ENCODE measurements around the gene FLVCR1.

GRCh38 chr1:212856755-212857154 is 1.3 kb upstream of the FLVCR1 start:
- TF ChIP-seq POLR2A (IDR thresholded peaks at IDR 0.05) = no peak
- TF ChIP-seq, protein P1, sequence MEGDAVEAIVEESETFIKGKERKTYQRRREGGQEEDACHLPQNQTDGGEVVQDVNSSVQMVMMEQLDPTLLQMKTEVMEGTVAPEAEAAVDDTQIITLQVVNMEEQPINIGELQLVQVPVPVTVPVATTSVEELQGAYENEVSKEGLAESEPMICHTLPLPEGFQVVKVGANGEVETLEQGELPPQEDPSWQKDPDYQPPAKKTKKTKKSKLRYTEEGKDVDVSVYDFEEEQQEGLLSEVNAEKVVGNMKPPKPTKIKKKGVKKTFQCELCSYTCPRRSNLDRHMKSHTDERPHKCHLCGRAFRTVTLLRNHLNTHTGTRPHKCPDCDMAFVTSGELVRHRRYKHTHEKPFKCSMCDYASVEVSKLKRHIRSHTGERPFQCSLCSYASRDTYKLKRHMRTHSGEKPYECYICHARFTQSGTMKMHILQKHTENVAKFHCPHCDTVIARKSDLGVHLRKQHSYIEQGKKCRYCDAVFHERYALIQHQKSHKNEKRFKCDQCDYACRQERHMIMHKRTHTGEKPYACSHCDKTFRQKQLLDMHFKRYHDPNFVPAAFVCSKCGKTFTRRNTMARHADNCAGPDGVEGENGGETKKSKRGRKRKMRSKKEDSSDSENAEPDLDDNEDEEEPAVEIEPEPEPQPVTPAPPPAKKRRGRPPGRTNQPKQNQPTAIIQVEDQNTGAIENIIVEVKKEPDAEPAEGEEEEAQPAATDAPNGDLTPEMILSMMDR (IDR thresholded peaks at IDR 0.05) = no peak
- no peak for TF ChIP-seq EP300 (IDR thresholded peaks at IDR 0.05)
- TF ChIP-seq POLR2AphosphoS5 (IDR thresholded peaks at IDR 0.05) = no peak

Measured in upper lobe of left lung (tissue), 4 donors.